Right lobe of liver (tissue), 6 donors: Measurements from ENCODE around the gene VWA7. TPM values are rescaled to one million over a fixed set of nuclear protein-coding genes. Genes with fewer than 3 reads are reported as not detected.
A peak's percentile ranks its signal among the peaks of the same experiment; 100 is the strongest.

ENCODE experiments used
- ATAC-seq, 4 donors: fragments of 200-7000 bp; cut with Tn5 transposase; one replicate each; pipeline ENCODE4 v1.9.1; 2020; ENCODE audit warnings: mild to moderate bottlenecking in 4 of 4, moderate library complexity in 4 of 4
- DNase-seq, 3 donors: peaks; one replicate each; pipeline ENCODE4 v3.0.0-alpha.2; 2020
- H3K27ac ChIP-seq, 3 donors: fragments of 200-600 bp; one replicate each; pipeline ENCODE4 v1.8.0; 2022
- H3K27me3 ChIP-seq, 2 donors: fragments of 200-600 bp; one replicate each; pipeline ENCODE4 v1.8.0; 2022
- H3K36me3 ChIP-seq, 4 donors: fragments of 200-600 bp; sonication (generic) in 1 of 4; one replicate each; pipeline versions ENCODE4 v1.5.1 to v1.8.0; 2017 to 2022; ENCODE audit warnings: control low read depth in 1 of 4
- H3K4me1 ChIP-seq, 4 donors: fragments of 200-600 bp; sonication (generic) in 1 of 4; one replicate each; pipeline versions ENCODE4 v1.5.1 to v1.8.0; 2017 to 2022; ENCODE audit warnings: control low read depth in 1 of 4
- H3K4me3 ChIP-seq, 3 donors: fragments of 200-600 bp; one replicate each; pipeline ENCODE4 v1.8.0; 2022
- H3K9me3 ChIP-seq, 4 donors: fragments of 200-600 bp; sonication (generic) in 1 of 4; one replicate each; pipeline versions ENCODE4 v1.5.1 to v1.8.0; 2017 to 2022; ENCODE audit warnings: control low read depth in 1 of 4
- CTCF ChIP-seq, 4 donors: fragments of 200-600 bp in 3 of 4; fragments of 450-650 bp in 1 of 4; IDR thresholded peaks; one replicate each; pipeline versions ENCODE4 v1.5.1 to v1.8.0; 2016 to 2022; ENCODE audit warnings: antibody characterized with exemption in 4 of 4, mild to moderate bottlenecking in 2 of 4
- POLR2A ChIP-seq: fragments of 450-650 bp; IDR thresholded peaks from one replicate; pipeline ENCODE4 v1.6.1; 2017; ENCODE audit warnings: antibody characterized with exemption, mild to moderate bottlenecking
- WGBS: methylation state at CpG from one replicate; pipeline ENCODE4 v1.1.6; 2018; ENCODE audit warnings: low coverage, low lambda C conversion rate; ENCODE audit not compliant: insufficient coverage; ENCODE audit errors: missing lambda C conversion rate; 5-methylcytosine and 5-hydroxymethylcytosine counted together
- intact Hi-C, 2 donors: fragments of 100-400 bp; cut with DNase I; formaldehyde crosslinking; loops; one replicate each; pipeline versions ENCODE4 v1.11.2 to v1.14.1; 2022
- total RNA-seq, 6 experiments: library from RNA; depleted of rRNA in 2 of 6; stranded (reverse); fragments of >200 nt in 2 of 6; fragmentation: NEBNext Ultra II Directional in 3 of 6; extraction: Animal tissue kit (Norgen Biotek cat#: 25700) in 3 of 6; gene quantifications; one replicate each; pipeline versions ENCODE4 v1.1.0 to v1.2.4, GENCODE V29; 2016 to 2023
- donor health status: DM: no; HTN: yes; CAD: no.
- donor health status: DM: no; HTN: no; CAD: no.
- donor health status: DM: no; HTN: no; CAD: no.
- donor health status: DM: no; HTN: yes; CAD: no.
- donor health status: DM: no; HTN: yes; CAD: no.

VWA7 gene
- total RNA-seq, 6 experiments from 2014 or later, result 1.2 to 5.2 (median 2.7) TPM

GRCh38 chr6:31768363-31769257, 8.5 kb downstream of the VWA7 start:
- Histone ChIP-seq H3K9me3 (no peaks in the 10 kb centered on the region), H3K36me3 (no peaks in the 10 kb centered on the region), H3K4me1 (peaks cover 0 to 5% (median 0%) of the 10 kb centered on the region in 4 donors), H3K27me3 (no peaks in the 10 kb centered on the region), H3K4me3 (no peak overlapping the region), H3K27ac (no peak overlapping the region)
- TF ChIP-seq POLR2A, result no peak
- intact Hi-C loops, result loop anchor here (10.0 kb wide), 2 partner anchors 54 to 84 kb away; partner anchors contain the start of genes LY6G5C (in 2 of the 2) and LY6G6D (in 1 of the 2)
- no peak for DNase-seq
- peak in 2 of 4 donors; percentile 6 to 17 for ATAC-seq
- WGBS, result 72% methylated on average over 15 of the region's 18 CpGs

GRCh38 chr6:31767096-31767645, 10.0 kb downstream of the VWA7 start:
- H3K27ac ChIP-seq, result no peak overlapping the region
- H3K27me3 ChIP-seq, result no peaks in the 10 kb centered on the region
- H3K4me3 ChIP-seq, result no peak overlapping the region
- intact Hi-C loops, result loop anchor here (10.0 kb wide), 2 partner anchors 52 to 82 kb away; partner anchors contain the start of genes LY6G5C (in 2 of the 2) and LY6G6D (in 1 of the 2)
- no peak for DNase-seq
- H3K4me1 ChIP-seq, result no peaks in the 10 kb centered on the region
- H3K9me3 ChIP-seq, result no peaks in the 10 kb centered on the region
- no peaks in the 10 kb centered on the region for H3K36me3 ChIP-seq
- 71% methylated on average over 3 of the region's 6 CpGs for WGBS
- TF ChIP-seq CTCF (IDR thresholded peaks at IDR 0.05) (no peak), POLR2A (no peak)
- ATAC-seq, result no peak

GRCh38 chr6:31765910-31766794, 11.0 kb downstream of the VWA7 start:
- DNase-seq, result no peak
- Histone ChIP-seq H3K27ac (no peak overlapping the region), H3K36me3 (no peaks in the 10 kb centered on the region), H3K27me3 (no peaks in the 10 kb centered on the region), H3K4me3 (no peak overlapping the region), H3K9me3 (no peaks in the 10 kb centered on the region), H3K4me1 (no peaks in the 10 kb centered on the region)
- TF ChIP-seq POLR2A (no peak), CTCF (IDR thresholded peaks at IDR 0.05) (no peak)
- intact Hi-C loops, result loop anchor here (10.0 kb wide), 2 partner anchors 51 to 81 kb away; partner anchors contain the start of genes LY6G5C (in 2 of the 2) and LY6G6D (in 1 of the 2)
- peak in 1 of 4 donors; percentile 7 for ATAC-seq
- WGBS, result 76% methylated on average over 18 of the region's 42 CpGs

GRCh38 chr6:31765559-31765909, 11.6 kb downstream of the VWA7 start:
- Histone ChIP-seq H3K36me3 (no peaks in the 10 kb centered on the region), H3K4me1 (no peaks in the 10 kb centered on the region), H3K4me3 (no peak overlapping the region), H3K27ac (no peak overlapping the region), H3K9me3 (no peaks in the 10 kb centered on the region), H3K27me3 (no peaks in the 10 kb centered on the region)
- intact Hi-C loops, result loop anchor here (10.0 kb wide), 2 partner anchors 51 to 81 kb away; partner anchors contain the start of genes LY6G5C (in 2 of the 2) and LY6G6D (in 1 of the 2)
- TF ChIP-seq CTCF (IDR thresholded peaks at IDR 0.05) (no peak), POLR2A (no peak)
- DNase-seq (no peak), ATAC-seq (no peak)
- 80% methylated on average over 1 of the region's 9 CpGs for WGBS
